ENCODE results near the gene MYO16. TPM values are rescaled to one million over a fixed set of nuclear protein-coding genes. Genes with fewer than 3 reads are reported as not detected.

Gene MYO16
- total and polyA plus RNA-seq, 2 of the 4 experiments (the other 2 are of a cell fraction) = under 0.01 to 0.03 TPM

- in situ Hi-C loops (cut with MboI; ENCODE audit: low sequenced_read_pairs) (loop anchor here (5.0 kb wide), 2 partner anchors 102 to 637 kb away; partner anchors contain the start of gene IRS2), intact Hi-C loops (cut with micrococcal nuclease) (no loop called here), dilution Hi-C loops (cut with HindIII; ENCODE audit: low sequenced_read_pairs, unreplicated experiment) (no loop called here)
- H3K79me1 ChIP-seq (ENCODE audit: low read depth in 1 of 2, low read length in 2 of 2) = no peaks in the 10 kb centered on the region
- ChIA-PET CTCF (interaction anchor here (1.0 kb wide), 1 partner anchor 194 kb away, joined by 3 read pairs; no protein-coding TSS in a partner anchor), POLR2A (ENCODE audit: unreplicated experiment) (interaction anchor here (0.6 kb wide), 1 partner anchor 1240 kb away, joined by 3 read pairs; no protein-coding TSS in a partner anchor)
- H2AFZ ChIP-seq (replicated peaks; ENCODE audit: low read length, poor library complexity) = no peak overlapping the region
- no peak overlapping the region for H3K23ac ChIP-seq (ENCODE audit: low read depth, low read length)
- no peak overlapping the region for H3K4ac ChIP-seq (ENCODE audit: low read depth, low read length)
- no peaks in the 10 kb centered on the region for H3K36me3 ChIP-seq (ENCODE audit: control insufficient read depth, insufficient read depth, low read length)
- no peak for ATAC-seq (ENCODE audit: low read depth)
- no peak overlapping the region for H3K14ac ChIP-seq (replicated peaks; ENCODE audit: low read depth, low read length)
- H2BK120ac ChIP-seq (ENCODE audit: low read depth, low read length) = no peak overlapping the region
- no peaks in the 10 kb centered on the region for H3K9me3 ChIP-seq (ENCODE audit: control insufficient read depth, insufficient read depth, low read length)
- no peak for TF ChIP-seq SMC3 (IDR thresholded peaks at IDR 0.05; ENCODE audit: low read depth, low read length)
- TF ChIP-seq CTCF (conservative IDR thresholded peaks at IDR 0.05; ENCODE audit: low read depth, low read length) = no peak
- TF ChIP-seq ELK1 (IDR thresholded peaks at IDR 0.05; ENCODE audit: borderline replicate concordance, low read depth, low read length) = no peak
- no peak for TF ChIP-seq USF2 (IDR thresholded peaks at IDR 0.05; ENCODE audit: low read depth, low read length)
- no peak for TF ChIP-seq FOS (IDR thresholded peaks at IDR 0.05; ENCODE audit: low read depth, low read length)
- no peak for TF ChIP-seq RCOR1 (IDR thresholded peaks at IDR 0.05; ENCODE audit: insufficient replicate concordance, low read length)
- no peak for TF ChIP-seq POLR2A (IDR thresholded peaks at IDR 0.05; ENCODE audit: low read depth, low read length)
- TF ChIP-seq MAFK (IDR thresholded peaks at IDR 0.05; ENCODE audit: low read depth, low read length) = no peak
- no peak for TF ChIP-seq CEBPB (IDR thresholded peaks at IDR 0.05; ENCODE audit: low read depth, low read length)
- TF ChIP-seq MXI1 (IDR thresholded peaks at IDR 0.05; ENCODE audit: borderline replicate concordance, low read depth, low read length) = no peak
- no peak for TF ChIP-seq RFX5 (IDR thresholded peaks at IDR 0.05; ENCODE audit: low read depth, low read length)
- TF ChIP-seq CHD1 (IDR thresholded peaks at IDR 0.05; ENCODE audit: low read depth, low read length) = no peak
- no peak for TF ChIP-seq MAZ (IDR thresholded peaks at IDR 0.05; ENCODE audit: borderline replicate concordance, low read depth, low read length)
- no peak for TF ChIP-seq RAD21 (IDR thresholded peaks at IDR 0.05; ENCODE audit: low read length)
- TF ChIP-seq BHLHE40 (IDR thresholded peaks at IDR 0.05; ENCODE audit: low read depth, low read length) = no peak
- no peak for TF ChIP-seq NFE2L2 (IDR thresholded peaks at IDR 0.05; ENCODE audit: low read depth, low read length)
- no peak overlapping the region for H3K4me2 ChIP-seq (ENCODE audit: low read depth, low read length)
- peak overlapping the region; percentile 3; the same call in 1 of the 2 replicates for H2BK20ac ChIP-seq (ENCODE audit: low read depth, low read length)
- peaks cover 21% of the 10 kb centered on the region for H3K4me1 ChIP-seq (ENCODE audit: control insufficient read depth, insufficient read depth, low read length)
- H2AK9ac ChIP-seq (replicated peaks; ENCODE audit: low read depth, low read length, poor library complexity) = no peak overlapping the region
- no peak overlapping the region for H2BK5ac ChIP-seq (ENCODE audit: low read depth, low read length, poor library complexity, severe bottlenecking)
- H3K4me3 ChIP-seq (ENCODE audit: insufficient read depth, low read depth, low read length) = no peak overlapping the region
- H2AK5ac ChIP-seq (ENCODE audit: low read depth, low read length) = no peak overlapping the region
- no peaks in the 10 kb centered on the region for H4K20me1 ChIP-seq (ENCODE audit: insufficient read depth, low read length)
- no peak overlapping the region for H3K18ac ChIP-seq (ENCODE audit: low read depth, low read length)
- no peak overlapping the region for H4K8ac ChIP-seq (ENCODE audit: low read depth in 2 of 2, low read length in 2 of 2)
- no peak overlapping the region for H3K9ac ChIP-seq (ENCODE audit: low read depth, low read length)
- H3K27ac ChIP-seq (ENCODE audit: insufficient read depth, low read length) = no peak overlapping the region
- no peaks in the 10 kb centered on the region for H3K27me3 ChIP-seq (ENCODE audit: control insufficient read depth, insufficient read depth, low read length)
- no TSS peak for BruUV-seq (replicated peaks)
- H4K5ac ChIP-seq (ENCODE audit: low read depth, low read length) = no peak overlapping the region
- DNase-seq = no peak
- H2BK15ac ChIP-seq (ENCODE audit: low read depth, low read length) = no peak overlapping the region; the same call in 2 of the 3 replicates
- peaks cover 14% of the 10 kb centered on the region for H3K9me1 ChIP-seq (ENCODE audit: insufficient read depth, low read length)
- no peak overlapping the region; the same call in 1 of the 2 replicates for H4K91ac ChIP-seq (ENCODE audit: insufficient read depth, low read depth, low read length)
- no peak overlapping the region for H3K56ac ChIP-seq (ENCODE audit: extremely low read depth, insufficient read depth, low read length)
These were observed 521.3 kb downstream of the MYO16 start for GRCh38 chr13:109150696-109151095.
